WTC11 (cell line): ENCODE results near the gene PPP3CA.

Experiments used
- KAT7 ChIP-seq: sonication (generic); formaldehyde crosslinking; IDR thresholded peaks from 2 replicates; pipeline ENCODE4 v1.8.1; 2023; ENCODE audit warnings: missing genetic modification reagents, mild to moderate bottlenecking, borderline replicate concordance
- MXD4 ChIP-seq: fragments of 250-450 bp; sonication (Bioruptor Pico); IDR thresholded peaks from 2 replicates; pipeline ENCODE4 v1.8.0; 2021; ENCODE audit warnings: mild to moderate bottlenecking, moderate library complexity, borderline replicate concordance
- NR1H2 ChIP-seq: sonication (generic); formaldehyde crosslinking; IDR thresholded peaks from 2 replicates; pipeline ENCODE4 v1.9.0; 2021; ENCODE audit warnings: mild to moderate bottlenecking, moderate library complexity, missing genetic modification reagents
- TCF7 ChIP-seq: sonication (generic); formaldehyde crosslinking; IDR thresholded peaks from 2 replicates; pipeline ENCODE4 v1.8.0; 2022; ENCODE audit warnings: mild to moderate bottlenecking, low read depth, missing genetic modification reagents, moderate library complexity
- TF ChIP-seq, protein P1 (sequence below): sonication (generic); formaldehyde crosslinking; IDR thresholded peaks from 2 replicates; pipeline ENCODE4 v1.8.1; 2023; ENCODE audit warnings: mild to moderate bottlenecking, missing genetic modification reagents
- TF ChIP-seq, protein P2 (sequence below): fragments of 200-600 bp; IDR thresholded peaks from 2 replicates; pipeline ENCODE4 v1.8.0; 2022; ENCODE audit warnings: antibody characterized with exemption
- TF ChIP-seq, protein P3 (sequence below): sonication (generic); formaldehyde crosslinking; IDR thresholded peaks from 2 replicates; pipeline ENCODE4 v1.8.0; 2022; ENCODE audit warnings: mild to moderate bottlenecking, missing genetic modification reagents
- TF ChIP-seq, protein P4 (sequence below): sonication (generic); formaldehyde crosslinking; IDR thresholded peaks from 2 replicates; pipeline ENCODE4 v1.8.1; 2023; ENCODE audit warnings: mild to moderate bottlenecking, missing genetic modification reagents, moderate library complexity
- TF ChIP-seq, protein P5 (sequence below): sonication (generic); formaldehyde crosslinking; IDR thresholded peaks from 2 replicates; pipeline ENCODE4 v1.8.0; 2022; ENCODE audit warnings: mild to moderate bottlenecking, missing genetic modification reagents
- TF ChIP-seq, protein P6 (sequence below): sonication (generic); formaldehyde crosslinking; IDR thresholded peaks from 2 replicates; pipeline ENCODE4 v1.8.1; 2022; ENCODE audit warnings: missing genetic modification reagents, borderline replicate concordance
- TF ChIP-seq, protein P7 (sequence below): sonication (generic); formaldehyde crosslinking; IDR thresholded peaks from 2 replicates; pipeline ENCODE4 v1.8.0; 2023; ENCODE audit warnings: missing genetic modification reagents

- TF ChIP-seq, protein P1, sequence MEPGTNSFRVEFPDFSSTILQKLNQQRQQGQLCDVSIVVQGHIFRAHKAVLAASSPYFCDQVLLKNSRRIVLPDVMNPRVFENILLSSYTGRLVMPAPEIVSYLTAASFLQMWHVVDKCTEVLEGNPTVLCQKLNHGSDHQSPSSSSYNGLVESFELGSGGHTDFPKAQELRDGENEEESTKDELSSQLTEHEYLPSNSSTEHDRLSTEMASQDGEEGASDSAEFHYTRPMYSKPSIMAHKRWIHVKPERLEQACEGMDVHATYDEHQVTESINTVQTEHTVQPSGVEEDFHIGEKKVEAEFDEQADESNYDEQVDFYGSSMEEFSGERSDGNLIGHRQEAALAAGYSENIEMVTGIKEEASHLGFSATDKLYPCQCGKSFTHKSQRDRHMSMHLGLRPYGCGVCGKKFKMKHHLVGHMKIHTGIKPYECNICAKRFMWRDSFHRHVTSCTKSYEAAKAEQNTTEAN (CRISPR knock-in tag), result no peak
- TF ChIP-seq TCF7 (CRISPR knock-in tag) (no peak), NR1H2 (CRISPR knock-in tag) (no peak), MXD4 (no peak), KAT7 (CRISPR knock-in tag) (no peak)
- TF ChIP-seq, protein P2, sequence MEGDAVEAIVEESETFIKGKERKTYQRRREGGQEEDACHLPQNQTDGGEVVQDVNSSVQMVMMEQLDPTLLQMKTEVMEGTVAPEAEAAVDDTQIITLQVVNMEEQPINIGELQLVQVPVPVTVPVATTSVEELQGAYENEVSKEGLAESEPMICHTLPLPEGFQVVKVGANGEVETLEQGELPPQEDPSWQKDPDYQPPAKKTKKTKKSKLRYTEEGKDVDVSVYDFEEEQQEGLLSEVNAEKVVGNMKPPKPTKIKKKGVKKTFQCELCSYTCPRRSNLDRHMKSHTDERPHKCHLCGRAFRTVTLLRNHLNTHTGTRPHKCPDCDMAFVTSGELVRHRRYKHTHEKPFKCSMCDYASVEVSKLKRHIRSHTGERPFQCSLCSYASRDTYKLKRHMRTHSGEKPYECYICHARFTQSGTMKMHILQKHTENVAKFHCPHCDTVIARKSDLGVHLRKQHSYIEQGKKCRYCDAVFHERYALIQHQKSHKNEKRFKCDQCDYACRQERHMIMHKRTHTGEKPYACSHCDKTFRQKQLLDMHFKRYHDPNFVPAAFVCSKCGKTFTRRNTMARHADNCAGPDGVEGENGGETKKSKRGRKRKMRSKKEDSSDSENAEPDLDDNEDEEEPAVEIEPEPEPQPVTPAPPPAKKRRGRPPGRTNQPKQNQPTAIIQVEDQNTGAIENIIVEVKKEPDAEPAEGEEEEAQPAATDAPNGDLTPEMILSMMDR, result no peak
- TF ChIP-seq, protein P3, sequence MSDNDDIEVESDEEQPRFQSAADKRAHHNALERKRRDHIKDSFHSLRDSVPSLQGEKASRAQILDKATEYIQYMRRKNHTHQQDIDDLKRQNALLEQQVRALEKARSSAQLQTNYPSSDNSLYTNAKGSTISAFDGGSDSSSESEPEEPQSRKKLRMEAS (CRISPR knock-in tag), result no peak
- TF ChIP-seq, protein P4, sequence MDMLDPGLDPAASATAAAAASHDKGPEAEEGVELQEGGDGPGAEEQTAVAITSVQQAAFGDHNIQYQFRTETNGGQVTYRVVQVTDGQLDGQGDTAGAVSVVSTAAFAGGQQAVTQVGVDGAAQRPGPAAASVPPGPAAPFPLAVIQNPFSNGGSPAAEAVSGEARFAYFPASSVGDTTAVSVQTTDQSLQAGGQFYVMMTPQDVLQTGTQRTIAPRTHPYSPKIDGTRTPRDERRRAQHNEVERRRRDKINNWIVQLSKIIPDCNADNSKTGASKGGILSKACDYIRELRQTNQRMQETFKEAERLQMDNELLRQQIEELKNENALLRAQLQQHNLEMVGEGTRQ (CRISPR knock-in tag), result no peak
- TF ChIP-seq, protein P5, sequence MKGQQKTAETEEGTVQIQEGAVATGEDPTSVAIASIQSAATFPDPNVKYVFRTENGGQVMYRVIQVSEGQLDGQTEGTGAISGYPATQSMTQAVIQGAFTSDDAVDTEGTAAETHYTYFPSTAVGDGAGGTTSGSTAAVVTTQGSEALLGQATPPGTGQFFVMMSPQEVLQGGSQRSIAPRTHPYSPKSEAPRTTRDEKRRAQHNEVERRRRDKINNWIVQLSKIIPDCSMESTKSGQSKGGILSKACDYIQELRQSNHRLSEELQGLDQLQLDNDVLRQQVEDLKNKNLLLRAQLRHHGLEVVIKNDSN (CRISPR knock-in tag), result no peak
- TF ChIP-seq, protein P6, sequence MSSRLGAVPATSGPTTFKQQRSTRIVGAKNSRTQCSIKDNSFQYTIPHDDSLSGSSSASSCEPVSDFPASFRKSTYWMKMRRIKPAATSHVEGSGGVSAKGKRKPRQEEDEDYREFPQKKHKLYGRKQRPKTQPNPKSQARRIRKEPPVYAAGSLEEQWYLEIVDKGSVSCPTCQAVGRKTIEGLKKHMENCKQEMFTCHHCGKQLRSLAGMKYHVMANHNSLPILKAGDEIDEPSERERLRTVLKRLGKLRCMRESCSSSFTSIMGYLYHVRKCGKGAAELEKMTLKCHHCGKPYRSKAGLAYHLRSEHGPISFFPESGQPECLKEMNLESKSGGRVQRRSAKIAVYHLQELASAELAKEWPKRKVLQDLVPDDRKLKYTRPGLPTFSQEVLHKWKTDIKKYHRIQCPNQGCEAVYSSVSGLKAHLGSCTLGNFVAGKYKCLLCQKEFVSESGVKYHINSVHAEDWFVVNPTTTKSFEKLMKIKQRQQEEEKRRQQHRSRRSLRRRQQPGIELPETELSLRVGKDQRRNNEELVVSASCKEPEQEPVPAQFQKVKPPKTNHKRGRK (CRISPR knock-in tag), result no peak
- TF ChIP-seq, protein P7, sequence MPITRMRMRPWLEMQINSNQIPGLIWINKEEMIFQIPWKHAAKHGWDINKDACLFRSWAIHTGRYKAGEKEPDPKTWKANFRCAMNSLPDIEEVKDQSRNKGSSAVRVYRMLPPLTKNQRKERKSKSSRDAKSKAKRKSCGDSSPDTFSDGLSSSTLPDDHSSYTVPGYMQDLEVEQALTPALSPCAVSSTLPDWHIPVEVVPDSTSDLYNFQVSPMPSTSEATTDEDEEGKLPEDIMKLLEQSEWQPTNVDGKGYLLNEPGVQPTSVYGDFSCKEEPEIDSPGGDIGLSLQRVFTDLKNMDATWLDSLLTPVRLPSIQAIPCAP (CRISPR knock-in tag), result no peak
Observed at GRCh38 chr4:101027721-101028120, 319.6 kb downstream of the PPP3CA start.
